H1 (cell line): ENCODE measurements around the gene HPCAL4. TPM values are rescaled to one million over a fixed set of nuclear protein-coding genes. Genes with fewer than 3 reads are reported as not detected.

Experiments used
- CTCF ChIA-PET: fragments of 300-600 bp; sonication (Branson Sonifier 250); formaldehyde crosslinking; loops from one replicate; lab custom pipeline; 2021; ENCODE audit not compliant: partially characterized antibody; lab: Charles Lee
- POLR2A ChIA-PET: fragments of 300-600 bp; sonication (Branson Sonifier 250); formaldehyde crosslinking; loops from one replicate; lab custom pipeline; 2021; ENCODE audit warnings: inconsistent platforms; ENCODE audit not compliant: partially characterized antibody; lab: Charles Lee
- DNase-seq, 2 experiments: peaks; one replicate each; pipeline versions ENCODE4 v3.0.0 to v3.0.0-alpha.2; 2010 to 2022; ENCODE audit warnings: low spot score in 2 of 2, low read depth in 1 of 2, mixed read lengths in 1 of 2
- FAIRE-seq: peaks from 2 replicates; lab custom pipeline; 2011; peaks lifted over from hg19 to GRCh38; lab: Jason Lieb, UNC
- H2AFZ ChIP-seq: 2 replicates; pipeline ENCODE4 v1.8.1; 2012; ENCODE audit warnings: low read length, inconsistent platforms
- H2AK5ac ChIP-seq: 2 replicates; pipeline ENCODE4 v1.6.1; 2013; ENCODE audit warnings: low read depth, low read length
- H2BK120ac ChIP-seq: replicated peaks from 2 replicates; pipeline ENCODE3; 2013; ENCODE audit warnings: low read depth, low read length, inconsistent platforms
- H2BK12ac ChIP-seq: 2 replicates; pipeline ENCODE4 v1.6.1; 2013; ENCODE audit warnings: low read depth, low read length
- H2BK15ac ChIP-seq: 2 replicates; pipeline ENCODE4 v1.6.1; 2013; ENCODE audit warnings: low read length
- H2BK20ac ChIP-seq: 2 replicates; pipeline ENCODE4 v1.6.1; 2013; ENCODE audit warnings: low read length
- H2BK5ac ChIP-seq: 2 replicates; pipeline ENCODE4 v1.6.1; 2013; ENCODE audit warnings: low read depth, low read length
- H3K14ac ChIP-seq: 2 replicates; pipeline ENCODE4 v1.6.1; 2013; ENCODE audit warnings: inconsistent platforms; ENCODE audit not compliant: insufficient read length
- H3K18ac ChIP-seq: 2 replicates; pipeline ENCODE4 v1.6.1; 2013; ENCODE audit warnings: low read length; ENCODE audit errors: extremely low read depth
- H3K23ac ChIP-seq: 2 replicates; pipeline ENCODE4 v1.6.1; 2013; ENCODE audit warnings: inconsistent platforms; ENCODE audit not compliant: insufficient read length
- H3K23me2 ChIP-seq: 2 replicates; pipeline ENCODE4 v1.6.1; 2013; ENCODE audit warnings: low read depth, low read length
- H3K27ac ChIP-seq: 2 replicates; pipeline ENCODE4 v1.6.1; 2011; ENCODE audit warnings: low read depth, low read length, inconsistent platforms
- H3K27me3 ChIP-seq, 4 experiments: replicated peaks in 1 of 4; 1 replicate in 1 of 4; 2 replicates in 3 of 4; pipeline versions ENCODE4 v1.6.1 to v1.8.1; 2011 to 2013; ENCODE audit warnings: low read length in 3 of 4, mild to moderate bottlenecking in 3 of 4, inconsistent platforms in 2 of 4, mixed read lengths in 2 of 4, moderate library complexity in 1 of 4; ENCODE audit not compliant: control insufficient read depth in 3 of 4, insufficient read depth in 3 of 4; ENCODE audit errors: extremely low read depth in 1 of 4
- H3K36me3 ChIP-seq, 4 experiments: 2 replicates each; pipeline versions ENCODE4 v1.6.1 to v1.8.1; 2011 to 2013; ENCODE audit warnings: mild to moderate bottlenecking in 4 of 4, low read length in 3 of 4, moderate library complexity in 2 of 4, control low read depth in 1 of 4, inconsistent platforms in 1 of 4; ENCODE audit not compliant: insufficient read depth in 4 of 4, control insufficient read depth in 2 of 4
- H3K4ac ChIP-seq: replicated peaks from 2 replicates; pipeline ENCODE3; 2013; ENCODE audit warnings: low read length, low read depth, mixed read lengths, inconsistent platforms; ENCODE audit not compliant: insufficient read length
- H3K4me1 ChIP-seq, 4 experiments: replicated peaks in 1 of 4; 1 replicate in 1 of 4; 2 replicates in 3 of 4; pipeline versions ENCODE4 v1.6.1 to v1.8.1; 2011 to 2013; ENCODE audit warnings: low read length in 3 of 4, inconsistent platforms in 2 of 4, mixed read lengths in 1 of 4; ENCODE audit not compliant: insufficient read depth in 4 of 4, control insufficient read depth in 3 of 4
- H3K4me2 ChIP-seq, 2 experiments: 2 replicates each; pipeline versions ENCODE4 v1.6.1 to v1.8.1; 2011 to 2013; ENCODE audit warnings: low read depth in 2 of 2, low read length in 2 of 2, control low read depth in 1 of 2, inconsistent platforms in 1 of 2, mild to moderate bottlenecking in 1 of 2; ENCODE audit not compliant: insufficient read depth in 1 of 2
- H3K4me3 ChIP-seq, 4 experiments: fragments of 200-600, 300-600 bp in 1 of 4; sonication (generic), shearing (Covaris generic), sonication (Bioruptor Twin) in 1 of 4; 2 replicates each; pipeline versions ENCODE4 v1.5.1 to v1.8.1; 2011 to 2016; ENCODE audit warnings: low read length in 4 of 4, low read depth in 3 of 4, control low read depth in 2 of 4, inconsistent platforms in 2 of 4, mild to moderate bottlenecking in 2 of 4, mixed read lengths in 1 of 4, moderate library complexity in 1 of 4; ENCODE audit not compliant: insufficient read depth in 2 of 4; ENCODE audit errors: extremely low read depth in 1 of 4
- H3K56ac ChIP-seq: replicated peaks from 2 replicates; pipeline ENCODE3; 2013; ENCODE audit warnings: low read depth, mild to moderate bottlenecking, mixed read lengths, low read length, inconsistent platforms; ENCODE audit not compliant: insufficient read length
- H3K79me1 ChIP-seq: 2 replicates; pipeline ENCODE4 v1.6.1; 2013; ENCODE audit warnings: low read depth, low read length, control low read depth
- H3K79me2 ChIP-seq, 2 experiments: 2 replicates each; pipeline versions ENCODE4 v1.6.1 to v1.8.1; 2012 to 2013; ENCODE audit warnings: low read length in 2 of 2, mild to moderate bottlenecking in 2 of 2, inconsistent platforms in 1 of 2; ENCODE audit not compliant: insufficient read depth in 2 of 2, control insufficient read depth in 1 of 2
- H3K9ac ChIP-seq, 4 experiments: replicated peaks in 1 of 4; 1 replicate in 1 of 4; 2 replicates in 3 of 4; pipeline versions ENCODE4 v1.6.1 to v1.8.1; 2011 to 2013; ENCODE audit warnings: low read depth in 3 of 4, low read length in 3 of 4, control low read depth in 2 of 4, mild to moderate bottlenecking in 2 of 4, moderate library complexity in 2 of 4, inconsistent platforms in 1 of 4; ENCODE audit errors: extremely low read depth in 1 of 4
- H3K9me3 ChIP-seq, 2 experiments: 2 replicates each; pipeline versions ENCODE4 v1.6.1 to v1.8.1; 2012 to 2013; ENCODE audit warnings: mild to moderate bottlenecking in 2 of 2, moderate library complexity in 2 of 2, control low read depth in 1 of 2, inconsistent platforms in 1 of 2, low read depth in 1 of 2, low read length in 1 of 2, mixed read lengths in 1 of 2; ENCODE audit not compliant: insufficient read depth in 2 of 2
- H4K20me1 ChIP-seq, 2 experiments: replicated peaks in 1 of 2; 2 replicates each; pipeline versions ENCODE3 to v1.8.1; 2011 to 2013; ENCODE audit warnings: inconsistent platforms in 2 of 2, low read length in 2 of 2, mild to moderate bottlenecking in 1 of 2; ENCODE audit not compliant: insufficient read depth in 2 of 2, control insufficient read depth in 1 of 2
- H4K5ac ChIP-seq: 2 replicates; pipeline ENCODE4 v1.6.1; 2013; ENCODE audit warnings: low read length, low read depth, mixed read lengths, inconsistent platforms; ENCODE audit not compliant: insufficient read length
- H4K8ac ChIP-seq: 2 replicates; pipeline ENCODE4 v1.8.0; 2013; ENCODE audit warnings: mild to moderate bottlenecking, moderate library complexity, low read length, inconsistent platforms; ENCODE audit not compliant: insufficient read depth; ENCODE audit errors: extremely low read depth
- H4K91ac ChIP-seq: replicated peaks from 2 replicates; pipeline ENCODE3; 2013; ENCODE audit warnings: low read length, mixed read lengths, inconsistent platforms; ENCODE audit not compliant: insufficient read length
- POLR2AphosphoS5 ChIP-seq: IDR thresholded peaks from 2 replicates; pipeline ENCODE4 v1.6.1; 2011; ENCODE audit warnings: low read depth, low read length
- SUZ12 ChIP-seq: fragments of 200-600 bp; sonication (generic); IDR thresholded peaks from 2 replicates; pipeline ENCODE4 v1.6.1; 2012; ENCODE audit warnings: mild to moderate bottlenecking, inconsistent platforms, low read length, moderate library complexity, mixed read lengths
- WGBS, 2 experiments: shearing (Covaris generic) in 1 of 2; methylation state at CpG; one replicate each; pipeline versions ENCODE4 v1.1.6 to v1.1.7; 2013 to 2015; ENCODE audit warnings: low lambda C conversion rate in 2 of 2, mixed read lengths in 2 of 2, inconsistent platforms in 1 of 2, low coverage in 1 of 2, missing lambda C conversion rate in 1 of 2; ENCODE audit not compliant: insufficient replicate concordance in 2 of 2, insufficient coverage in 1 of 2, insufficient read length in 1 of 2; ENCODE audit errors: extremely low coverage in 1 of 2, missing lambda C conversion rate in 1 of 2; 5-methylcytosine and 5-hydroxymethylcytosine counted together
- polyA plus RNA-seq, 7 experiments: library from polyadenylated mRNA; depleted of rRNA in 3 of 7; stranded (reverse) in 5 of 7; unstranded in 2 of 7; fragments of >200 nt in 5 of 7; fragments of 200-250 nt in 2 of 7; gene quantifications; 1 replicate in 5 of 7; 2 replicates in 1 of 7; 4 replicates in 1 of 7; pipeline versions ENCODE4 v1.2.1 to v1.2.3, GENCODE V29; 2011 to 2013; ENCODE audit warnings: missing spikeins in 2 of 7, mixed read lengths in 2 of 7
- total RNA-seq: library from RNA; stranded (reverse); fragmentation: NEBNext Ultra II Directional; extraction: Animal tissue kit (Norgen Biotek cat#: 25700); gene quantifications from 2 replicates; pipeline ENCODE4 v1.2.1, GENCODE V29; 2021

The HPCAL4 gene
- total and polyA plus RNA-seq, 2 of the 8 experiments (the other 6 are each of a cell fraction or from before 2014, with no cell fraction given): 0.54 to 0.74 TPM

GRCh38 chr1:39668894-39669293, 22.3 kb downstream of the HPCAL4 start:
- Histone ChIP-seq H3K23ac (no peak overlapping the region), H2BK5ac (no peak overlapping the region), H3K79me1 (no peaks in the 10 kb centered on the region), H3K79me2 (no peaks in the 10 kb centered on the region), H2AFZ (no peak overlapping the region), H2BK12ac (no peak overlapping the region), H3K27me3 (peaks cover 54 to 90% (median 79%) of the 10 kb centered on the region in 4 experiments), H4K8ac (no peak overlapping the region), H3K4me3 (no peak overlapping the region), H2BK120ac (no peak overlapping the region), H2AK5ac (no peak overlapping the region), H3K4me2 (no peak overlapping the region), H3K27ac (no peak overlapping the region), H4K91ac (no peak overlapping the region), H3K18ac (no peak overlapping the region), H3K9ac (no peak overlapping the region), H3K9me3 (no peaks in the 10 kb centered on the region; a peak in 1 of 4 replicates), H3K36me3 (peaks cover 0 to 3% (median 0%) of the 10 kb centered on the region in 4 experiments; a peak in 1 of 8 replicates), H4K5ac (no peak overlapping the region), H3K4ac (no peak overlapping the region), H3K14ac (no peak overlapping the region), H3K56ac (no peak overlapping the region), H3K4me1 (peaks cover 0 to 11% (median 5%) of the 10 kb centered on the region in 4 experiments; a peak in 5 of 7 replicates), H3K23me2 (peaks cover 3% of the 10 kb centered on the region; the same call in 1 of the 2 replicates), H2BK20ac (no peak overlapping the region), H2BK15ac (no peak overlapping the region), H4K20me1 (peaks cover 1 to 6% of the 10 kb centered on the region in 2 experiments)
- TF ChIP-seq SUZ12 (peak; percentile 43; the same call in 1 of the 2 replicates), POLR2AphosphoS5 (no peak)
- WGBS, 2 experiments: 94% methylated on average over 3 of the region's 3 CpGs; no CpG with 5 or more reads in 1 of the 2 experiments
- FAIRE-seq (no peak), DNase-seq (no peak)
- ChIA-PET CTCF (interaction anchor here (0.6 to 10.5 kb wide), 13 partner anchors 8 to 367 kb away, joined by 3 to 184 read pairs (median 31); no protein-coding TSS in a partner anchor), POLR2A (interaction anchor here (0.7 to 1.8 kb wide), 3 partner anchors 13 to 60 kb away, joined by 3 to 5 read pairs (median 3); no protein-coding TSS in a partner anchor)
